Neural crest cell (in vitro differentiated cells): Measurements from ENCODE around the gene ELP4. TPM values are rescaled to one million over a fixed set of nuclear protein-coding genes. Genes with fewer than 3 reads are reported as not detected.

Experiments
- DNase-seq: peaks from one replicate; pipeline ENCODE4 v3.0.0; 2021; ENCODE audit warnings: low read depth, mixed read lengths, low spot score
- H3K27ac Mint-ChIP-seq: one replicate; pipeline ENCODE4 v1.8.0; 2021; ENCODE audit warnings: mild to moderate bottlenecking, mixed read lengths; ENCODE audit not compliant: unreplicated experiment
- H3K27me3 Mint-ChIP-seq: 2 replicates; pipeline ENCODE4 v1.8.0; 2021; ENCODE audit warnings: low read depth, mild to moderate bottlenecking, mixed read lengths
- H3K36me3 Mint-ChIP-seq: 2 replicates; pipeline ENCODE4 v1.8.0; 2021; ENCODE audit warnings: low read depth, mild to moderate bottlenecking, mixed read lengths
- H3K4me1 Mint-ChIP-seq: 2 replicates; pipeline ENCODE4 v1.8.0; 2021; ENCODE audit warnings: mixed read lengths
- H3K4me3 Mint-ChIP-seq: one replicate; pipeline ENCODE4 v1.8.0; 2021; ENCODE audit warnings: mild to moderate bottlenecking, mixed read lengths
- H3K9me3 Mint-ChIP-seq: 2 replicates; pipeline ENCODE4 v1.8.0; 2021; ENCODE audit warnings: mixed read lengths
- CTCF ChIP-seq: fragments of 200-600 bp; sonication (generic); conservative IDR thresholded peaks from 2 replicates; pipeline ENCODE4 v1.5.0; 2021; ENCODE audit warnings: antibody characterized with exemption, mild to moderate bottlenecking
- total RNA-seq: library from RNA; stranded (reverse); gene quantifications from 2 replicates; pipeline ENCODE4 v1.2.1, GENCODE V29; 2021

The ELP4 gene
- total RNA-seq, 1 donor from 2014 or later, result 19.9 TPM

DNA sequence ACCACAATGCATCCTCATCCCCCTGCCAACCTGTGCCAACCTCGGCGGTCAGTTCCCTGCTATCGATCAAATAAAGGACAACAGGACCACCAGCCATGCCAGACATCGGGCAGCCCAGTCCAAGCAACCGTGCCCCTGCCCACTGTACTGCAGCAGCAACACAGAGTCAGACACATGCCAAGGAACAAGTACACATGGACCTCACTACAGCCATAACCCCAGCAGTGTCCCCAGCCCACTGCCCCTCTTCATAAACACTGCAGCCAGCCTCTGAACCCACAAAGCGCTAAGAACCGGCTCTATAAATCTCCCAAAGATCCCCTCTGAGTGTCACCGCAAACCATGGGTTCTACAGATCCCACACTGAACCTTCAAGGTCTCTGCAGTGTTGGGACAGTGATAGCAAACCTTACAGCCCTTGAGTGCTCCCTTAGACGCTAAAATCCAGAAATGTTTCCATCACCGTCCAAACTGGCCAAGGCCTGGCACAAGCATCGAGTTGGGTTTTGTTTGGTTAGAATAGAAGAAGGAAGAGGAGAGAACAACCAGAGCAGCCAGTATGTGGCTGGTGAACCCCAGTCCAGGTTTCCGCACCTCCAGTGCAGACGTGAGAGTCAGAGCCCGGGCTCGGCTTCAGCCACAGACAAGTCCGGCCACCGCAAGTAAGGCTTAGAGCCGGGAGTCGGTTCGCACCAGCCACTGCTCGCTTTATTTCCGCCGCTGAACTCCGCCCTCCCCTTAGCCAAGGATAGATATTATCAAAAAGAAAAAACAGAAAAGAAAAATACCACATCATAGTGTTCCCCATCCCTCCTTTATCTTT is 293.6 kb downstream of the ELP4 start:
- peaks cover 97% of the 10 kb centered on the region for H3K27me3 Mint-ChIP-seq
- peaks cover 43% of the 10 kb centered on the region for H3K36me3 Mint-ChIP-seq
- peak; percentile 13 for DNase-seq
- peak overlapping the region; percentile 91 for H3K4me3 Mint-ChIP-seq
- TF ChIP-seq CTCF, result no peak
- H3K4me1 Mint-ChIP-seq, result peaks cover 62% of the 10 kb centered on the region
- no peak overlapping the region for H3K27ac Mint-ChIP-seq
- no peaks in the 10 kb centered on the region for H3K9me3 Mint-ChIP-seq

- DNase-seq, result peak; percentile 14
- Mint-ChIP-seq H3K27me3 (peaks cover 97% of the 10 kb centered on the region), H3K27ac (peak overlapping the region; percentile 90), H3K4me1 (peaks cover 58% of the 10 kb centered on the region), H3K4me3 (peak overlapping the region; percentile 91), H3K9me3 (no peaks in the 10 kb centered on the region), H3K36me3 (peaks cover 44% of the 10 kb centered on the region)
- TF ChIP-seq CTCF, result no peak
These were observed 294.3 kb downstream of the ELP4 start for GRCh38 chr11:31803813-31804311.

DNA sequence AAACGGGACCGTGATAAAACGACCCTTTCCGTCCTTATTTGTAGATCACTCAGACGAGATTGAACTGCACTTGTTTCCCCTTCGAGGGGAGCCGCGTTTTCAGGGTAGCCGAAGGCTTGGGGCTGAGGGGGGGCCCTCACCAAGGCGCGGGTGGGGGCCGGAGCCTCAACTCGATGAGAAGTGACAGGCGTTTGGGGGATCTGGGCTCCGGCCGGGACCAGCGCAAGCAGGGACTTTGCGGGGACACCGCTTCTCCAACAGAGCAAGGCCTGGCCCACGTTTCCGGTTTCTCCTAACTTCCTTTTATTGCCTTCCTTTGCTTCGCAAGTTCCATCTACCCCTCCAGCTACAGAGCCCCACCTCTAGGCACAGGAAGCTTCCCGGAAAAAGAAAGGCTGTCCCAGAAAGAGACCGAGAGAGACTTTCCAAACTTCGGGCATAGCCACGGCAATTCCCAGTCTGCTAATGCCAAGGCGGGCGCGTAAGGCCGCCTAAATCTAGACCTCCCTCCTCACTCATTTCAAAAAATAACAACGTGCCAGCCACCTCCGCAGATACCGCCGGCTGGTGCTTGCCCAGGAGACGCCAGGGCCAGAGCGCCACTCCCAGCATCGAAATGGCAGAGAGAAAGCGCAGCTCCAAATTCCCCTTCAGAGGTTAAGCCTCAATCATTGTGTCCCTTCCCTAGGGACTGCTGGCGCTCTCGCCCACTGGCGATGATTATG is 294.9 kb downstream of the ELP4 start:
- H3K36me3 Mint-ChIP-seq, result peaks cover 47% of the 10 kb centered on the region
- peak; percentile 25 for DNase-seq
- TF ChIP-seq CTCF, result no peak
- no peaks in the 10 kb centered on the region for H3K9me3 Mint-ChIP-seq
- peaks cover 60% of the 10 kb centered on the region for H3K4me1 Mint-ChIP-seq
- peak overlapping the region; percentile 91 for H3K4me3 Mint-ChIP-seq
- H3K27me3 Mint-ChIP-seq, result peaks cover 98% of the 10 kb centered on the region
- H3K27ac Mint-ChIP-seq, result peak overlapping the region; percentile 90

DNA sequence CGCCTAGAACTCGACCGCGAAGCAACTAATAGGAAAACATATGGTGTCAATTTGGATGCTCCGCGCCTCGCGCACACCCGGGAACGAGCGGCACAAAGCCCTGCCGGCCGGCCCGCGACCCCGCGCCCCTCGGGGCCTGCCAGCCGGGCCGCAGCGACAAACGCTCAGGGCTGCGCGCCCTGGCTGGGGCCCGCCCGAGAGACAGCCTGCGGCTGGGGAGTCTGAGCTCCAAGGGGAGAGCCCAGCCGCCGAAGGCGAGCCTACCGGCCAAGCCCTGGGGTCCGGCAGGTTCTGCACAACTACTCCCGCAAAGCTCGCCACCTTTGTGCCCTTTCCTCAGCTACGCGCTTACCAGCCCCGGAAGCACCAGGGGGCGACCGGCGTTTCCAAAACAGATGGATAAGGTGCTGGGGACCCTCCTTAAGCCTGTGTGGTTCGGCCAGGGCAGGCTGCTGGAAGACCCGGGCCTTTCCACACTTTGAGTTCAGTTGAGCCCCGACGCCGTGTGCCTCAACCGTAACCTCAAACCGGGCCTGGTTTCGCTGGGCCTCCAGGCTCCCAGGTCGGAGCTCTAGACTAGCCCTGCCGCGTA is 295.6 kb downstream of the ELP4 start:
- DNase-seq, result peak; percentile 31
- Mint-ChIP-seq H3K4me1 (peaks cover 59% of the 10 kb centered on the region), H3K4me3 (peak overlapping the region; percentile 91), H3K27ac (peak overlapping the region; percentile 90), H3K27me3 (peaks cover 98% of the 10 kb centered on the region), H3K36me3 (peaks cover 46% of the 10 kb centered on the region), H3K9me3 (no peaks in the 10 kb centered on the region)
- no peak for TF ChIP-seq CTCF

DNA sequence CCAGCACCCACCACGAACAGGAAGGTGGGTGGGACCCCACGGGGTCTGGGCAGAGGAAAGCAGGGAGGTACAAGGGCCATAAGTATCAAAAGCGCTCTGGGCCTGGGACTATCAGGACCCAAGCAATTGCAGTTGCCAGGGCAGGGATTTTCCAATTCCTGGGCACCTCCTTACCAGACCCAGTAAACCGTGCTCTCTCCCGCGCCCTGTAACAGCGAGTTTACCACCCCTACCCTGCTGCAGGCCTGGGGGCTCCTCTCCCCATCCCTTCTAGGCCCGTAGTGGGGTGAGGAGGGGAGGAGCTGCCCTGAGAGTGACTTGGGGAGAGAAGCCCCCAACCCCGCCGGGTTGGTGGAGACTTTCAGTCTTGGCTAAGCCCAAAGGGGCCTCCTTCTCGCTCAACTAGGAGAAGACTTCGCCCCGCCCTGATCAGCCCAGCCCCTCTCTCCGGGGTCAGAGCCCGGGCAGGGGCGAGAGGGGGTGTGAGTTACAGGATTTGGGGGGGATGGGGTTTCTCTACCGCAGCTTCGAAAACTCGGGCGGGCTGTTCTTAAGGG is 296.1 kb downstream of the ELP4 start:
- H3K36me3 Mint-ChIP-seq, result peaks cover 41% of the 10 kb centered on the region
- no peak for TF ChIP-seq CTCF
- peaks cover 96% of the 10 kb centered on the region for H3K27me3 Mint-ChIP-seq
- no peaks in the 10 kb centered on the region for H3K9me3 Mint-ChIP-seq
- DNase-seq, result no peak
- H3K27ac Mint-ChIP-seq, result no peak overlapping the region
- peaks cover 55% of the 10 kb centered on the region for H3K4me1 Mint-ChIP-seq
- H3K4me3 Mint-ChIP-seq, result peak overlapping the region; percentile 67
